Measurements from ENCODE around the gene RAB35. TPM values are rescaled to one million over a fixed set of nuclear protein-coding genes. Genes with fewer than 3 reads are reported as not detected.

The RAB35 gene
- polyA plus RNA-seq, 1 of the 3 experiments (the other 2 are of a cell fraction), result 41.8 TPM

DNA sequence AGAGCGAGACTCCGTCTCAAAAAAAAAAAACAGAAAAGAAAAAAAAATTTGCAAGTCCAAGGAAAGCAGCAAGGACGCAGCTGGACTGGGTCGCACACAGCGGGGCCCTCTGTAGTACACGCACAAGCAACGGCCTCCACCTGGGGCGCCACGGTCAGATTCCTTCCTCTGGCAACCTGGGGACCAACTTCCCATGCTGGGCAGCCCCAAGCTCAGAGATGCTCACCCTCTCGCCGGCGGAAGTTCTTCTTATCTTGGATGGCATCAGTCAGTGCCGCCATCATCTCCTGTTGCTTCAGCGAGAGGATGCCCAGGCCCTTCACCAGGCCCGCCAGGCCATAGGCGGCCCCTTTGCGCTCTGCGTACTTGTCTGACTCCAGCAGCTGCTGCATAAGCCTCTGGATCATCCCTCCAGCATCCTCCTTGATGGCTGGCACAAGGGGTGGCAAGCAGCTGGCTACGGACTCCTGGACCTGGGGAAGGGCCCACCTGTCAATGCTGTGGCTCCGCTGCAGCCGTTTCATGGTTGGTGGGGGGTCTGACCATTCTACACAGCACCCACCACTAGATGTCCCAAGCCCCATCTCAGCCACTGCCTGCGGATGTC is 34.5 kb upstream of the RAB35 start:
- H3K27ac ChIP-seq (ENCODE audit: low read depth in 2 of 2, low read length in 1 of 2), result no peak overlapping the region
- H3K9me3 ChIP-seq, result no peaks in the 10 kb centered on the region
- 95% methylated on average over 15 of the region's 22 CpGs for WGBS (ENCODE audit: low lambda C conversion rate)
- H3K4me1 ChIP-seq (ENCODE audit: control insufficient read depth in 1 of 2, insufficient read depth in 2 of 2, low read depth in 1 of 2, low read length in 1 of 2), result no peaks in the 10 kb centered on the region
- H2AFZ ChIP-seq (ENCODE audit: low read depth), result no peak overlapping the region
- no peaks in the 10 kb centered on the region for H3K27me3 ChIP-seq (ENCODE audit: insufficient read depth)
- H3K9me2 ChIP-seq, result no peaks in the 10 kb centered on the region
- H3K4me2 ChIP-seq, result no peak overlapping the region
- H3K4me3 ChIP-seq (ENCODE audit: low read depth in 2 of 2, low read length in 1 of 2), result no peak overlapping the region
- CTCF ChIA-PET, result interaction anchor here (1.3 kb wide), 1 partner anchor 18 kb away, joined by 3 read pairs; no protein-coding TSS in a partner anchor
- POLR2A ChIA-PET, result no interaction called here
- H3K79me2 ChIP-seq (ENCODE audit: insufficient read depth), result no peaks in the 10 kb centered on the region
- no peak overlapping the region for H3K9ac ChIP-seq
- no peaks in the 10 kb centered on the region for H4K20me1 ChIP-seq (ENCODE audit: insufficient read depth)
- TF ChIP-seq SIN3A (IDR thresholded peaks at IDR 0.05; ENCODE audit: borderline replicate concordance, low read depth, low read length), result no peak
- TF ChIP-seq MEF2A (IDR thresholded peaks at IDR 0.05; ENCODE audit: borderline replicate concordance, low read depth), result no peak
- TF ChIP-seq, protein P1, sequence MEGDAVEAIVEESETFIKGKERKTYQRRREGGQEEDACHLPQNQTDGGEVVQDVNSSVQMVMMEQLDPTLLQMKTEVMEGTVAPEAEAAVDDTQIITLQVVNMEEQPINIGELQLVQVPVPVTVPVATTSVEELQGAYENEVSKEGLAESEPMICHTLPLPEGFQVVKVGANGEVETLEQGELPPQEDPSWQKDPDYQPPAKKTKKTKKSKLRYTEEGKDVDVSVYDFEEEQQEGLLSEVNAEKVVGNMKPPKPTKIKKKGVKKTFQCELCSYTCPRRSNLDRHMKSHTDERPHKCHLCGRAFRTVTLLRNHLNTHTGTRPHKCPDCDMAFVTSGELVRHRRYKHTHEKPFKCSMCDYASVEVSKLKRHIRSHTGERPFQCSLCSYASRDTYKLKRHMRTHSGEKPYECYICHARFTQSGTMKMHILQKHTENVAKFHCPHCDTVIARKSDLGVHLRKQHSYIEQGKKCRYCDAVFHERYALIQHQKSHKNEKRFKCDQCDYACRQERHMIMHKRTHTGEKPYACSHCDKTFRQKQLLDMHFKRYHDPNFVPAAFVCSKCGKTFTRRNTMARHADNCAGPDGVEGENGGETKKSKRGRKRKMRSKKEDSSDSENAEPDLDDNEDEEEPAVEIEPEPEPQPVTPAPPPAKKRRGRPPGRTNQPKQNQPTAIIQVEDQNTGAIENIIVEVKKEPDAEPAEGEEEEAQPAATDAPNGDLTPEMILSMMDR (IDR thresholded peaks at IDR 0.05), result no peak
- TF ChIP-seq POLR2AphosphoS5 (IDR thresholded peaks at IDR 0.05; ENCODE audit: low read depth, low read length), result no peak
- no peak for TF ChIP-seq YY1 (IDR thresholded peaks at IDR 0.05; ENCODE audit: low read depth)
- TF ChIP-seq TCF12 (IDR thresholded peaks at IDR 0.05), result no peak
- TF ChIP-seq GATA2 (CRISPR knock-in tag; IDR thresholded peaks at IDR 0.05), result no peak
- TF ChIP-seq GABPA (IDR thresholded peaks at IDR 0.05; ENCODE audit: low read depth), result no peak
- TF ChIP-seq FOSL2 (IDR thresholded peaks at IDR 0.05; ENCODE audit: borderline replicate concordance, low read depth), result no peak
- no peak for TF ChIP-seq TEAD4 (IDR thresholded peaks at IDR 0.05; ENCODE audit: borderline replicate concordance, insufficient read depth)
- TF ChIP-seq FOXJ3 (CRISPR knock-in tag; IDR thresholded peaks at IDR 0.05), result no peak
- TF ChIP-seq NFIC (IDR thresholded peaks at IDR 0.05; ENCODE audit: borderline replicate concordance), result no peak
- TF ChIP-seq, protein P2, sequence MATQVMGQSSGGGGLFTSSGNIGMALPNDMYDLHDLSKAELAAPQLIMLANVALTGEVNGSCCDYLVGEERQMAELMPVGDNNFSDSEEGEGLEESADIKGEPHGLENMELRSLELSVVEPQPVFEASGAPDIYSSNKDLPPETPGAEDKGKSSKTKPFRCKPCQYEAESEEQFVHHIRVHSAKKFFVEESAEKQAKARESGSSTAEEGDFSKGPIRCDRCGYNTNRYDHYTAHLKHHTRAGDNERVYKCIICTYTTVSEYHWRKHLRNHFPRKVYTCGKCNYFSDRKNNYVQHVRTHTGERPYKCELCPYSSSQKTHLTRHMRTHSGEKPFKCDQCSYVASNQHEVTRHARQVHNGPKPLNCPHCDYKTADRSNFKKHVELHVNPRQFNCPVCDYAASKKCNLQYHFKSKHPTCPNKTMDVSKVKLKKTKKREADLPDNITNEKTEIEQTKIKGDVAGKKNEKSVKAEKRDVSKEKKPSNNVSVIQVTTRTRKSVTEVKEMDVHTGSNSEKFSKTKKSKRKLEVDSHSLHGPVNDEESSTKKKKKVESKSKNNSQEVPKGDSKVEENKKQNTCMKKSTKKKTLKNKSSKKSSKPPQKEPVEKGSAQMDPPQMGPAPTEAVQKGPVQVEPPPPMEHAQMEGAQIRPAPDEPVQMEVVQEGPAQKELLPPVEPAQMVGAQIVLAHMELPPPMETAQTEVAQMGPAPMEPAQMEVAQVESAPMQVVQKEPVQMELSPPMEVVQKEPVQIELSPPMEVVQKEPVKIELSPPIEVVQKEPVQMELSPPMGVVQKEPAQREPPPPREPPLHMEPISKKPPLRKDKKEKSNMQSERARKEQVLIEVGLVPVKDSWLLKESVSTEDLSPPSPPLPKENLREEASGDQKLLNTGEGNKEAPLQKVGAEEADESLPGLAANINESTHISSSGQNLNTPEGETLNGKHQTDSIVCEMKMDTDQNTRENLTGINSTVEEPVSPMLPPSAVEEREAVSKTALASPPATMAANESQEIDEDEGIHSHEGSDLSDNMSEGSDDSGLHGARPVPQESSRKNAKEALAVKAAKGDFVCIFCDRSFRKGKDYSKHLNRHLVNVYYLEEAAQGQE (IDR thresholded peaks at IDR 0.05; ENCODE audit: low read depth, low read length), result no peak
- TF ChIP-seq, protein P3, sequence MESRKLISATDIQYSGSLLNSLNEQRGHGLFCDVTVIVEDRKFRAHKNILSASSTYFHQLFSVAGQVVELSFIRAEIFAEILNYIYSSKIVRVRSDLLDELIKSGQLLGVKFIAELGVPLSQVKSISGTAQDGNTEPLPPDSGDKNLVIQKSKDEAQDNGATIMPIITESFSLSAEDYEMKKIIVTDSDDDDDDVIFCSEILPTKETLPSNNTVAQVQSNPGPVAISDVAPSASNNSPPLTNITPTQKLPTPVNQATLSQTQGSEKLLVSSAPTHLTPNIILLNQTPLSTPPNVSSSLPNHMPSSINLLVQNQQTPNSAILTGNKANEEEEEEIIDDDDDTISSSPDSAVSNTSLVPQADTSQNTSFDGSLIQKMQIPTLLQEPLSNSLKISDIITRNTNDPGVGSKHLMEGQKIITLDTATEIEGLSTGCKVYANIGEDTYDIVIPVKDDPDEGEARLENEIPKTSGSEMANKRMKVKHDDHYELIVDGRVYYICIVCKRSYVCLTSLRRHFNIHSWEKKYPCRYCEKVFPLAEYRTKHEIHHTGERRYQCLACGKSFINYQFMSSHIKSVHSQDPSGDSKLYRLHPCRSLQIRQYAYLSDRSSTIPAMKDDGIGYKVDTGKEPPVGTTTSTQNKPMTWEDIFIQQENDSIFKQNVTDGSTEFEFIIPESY (IDR thresholded peaks at IDR 0.05; ENCODE audit: borderline replicate concordance, low read depth), result no peak
- TF ChIP-seq TAF1 (IDR thresholded peaks at IDR 0.05; ENCODE audit: borderline replicate concordance, low read depth, low read length), result no peak
- no peak for TF ChIP-seq EP300 (IDR thresholded peaks at IDR 0.05; ENCODE audit: borderline replicate concordance in 1 of 2, low read depth in 1 of 2, low read length in 1 of 2)
- TF ChIP-seq MXI1 (IDR thresholded peaks at IDR 0.05; ENCODE audit: low read depth, low read length), result no peak
- TF ChIP-seq SMC3 (IDR thresholded peaks at IDR 0.05; ENCODE audit: low read depth, low read length), result no peak
- DNase-seq, result no peak
- H3F3A ChIP-seq (replicated peaks; ENCODE audit: insufficient read depth), result no peaks in the 10 kb centered on the region
- H3K36me3 ChIP-seq (replicated peaks in 1 of 2; ENCODE audit: control insufficient read depth in 1 of 2, insufficient read depth in 2 of 2, low read length in 1 of 2), result peaks cover 57 to 85% of the 10 kb centered on the region in 2 experiments

Measured in SK-N-SH (cell line).